GM08714 (cell line): Measurements from ENCODE around the gene TAF1A.
"Not testable (repeated sequence)": the region's sequence is repeated elsewhere in the genome, so short reads cannot be mapped to it uniquely, and the experiment has no call there.

Experiments used
- H3K4me3 ChIP-seq: fragments of 200-500 bp; sonication (Bioruptor generic); 2 replicates; pipeline ENCODE4 v1.5.1; 2014; ENCODE audit warnings: mild to moderate bottlenecking, low read length, inconsistent platforms
- ZNF274 ChIP-seq: IDR thresholded peaks from 2 replicates; pipeline ENCODE4 v1.6.1; 2012; ENCODE audit warnings: mild to moderate bottlenecking, low read depth, low read length

TAF1A gene

DNA sequence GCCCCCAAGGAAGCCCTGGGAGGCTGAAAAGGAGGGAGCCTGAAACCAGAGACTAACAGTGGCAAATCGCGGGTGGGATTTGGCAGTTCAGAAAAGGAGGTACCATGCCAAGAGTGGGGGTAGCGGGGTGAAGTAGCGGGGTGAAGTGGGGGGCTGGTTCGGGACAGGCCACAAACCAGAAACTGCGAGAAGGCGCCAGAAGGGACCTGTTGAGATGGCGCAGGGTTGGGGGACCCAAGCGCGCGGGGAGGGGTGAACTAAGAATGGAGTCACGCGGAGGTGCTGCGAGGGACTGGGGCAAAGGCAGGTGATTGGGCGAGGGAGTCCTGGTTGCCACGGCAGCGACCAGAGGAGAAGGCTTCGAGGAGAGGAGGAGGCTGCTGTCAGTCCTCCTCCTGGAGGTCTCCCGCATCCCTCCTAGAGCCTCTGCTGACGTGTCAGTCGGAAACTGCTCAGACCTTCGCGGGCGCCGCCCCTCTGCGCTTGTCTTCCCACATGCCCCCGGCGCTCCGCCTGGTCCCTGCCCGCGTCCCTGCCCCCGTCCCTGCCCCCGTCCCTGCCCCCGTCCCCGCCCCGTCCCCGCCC, 27.7 kb upstream of the TAF1A start:
- no peak for TF ChIP-seq ZNF274

DNA sequence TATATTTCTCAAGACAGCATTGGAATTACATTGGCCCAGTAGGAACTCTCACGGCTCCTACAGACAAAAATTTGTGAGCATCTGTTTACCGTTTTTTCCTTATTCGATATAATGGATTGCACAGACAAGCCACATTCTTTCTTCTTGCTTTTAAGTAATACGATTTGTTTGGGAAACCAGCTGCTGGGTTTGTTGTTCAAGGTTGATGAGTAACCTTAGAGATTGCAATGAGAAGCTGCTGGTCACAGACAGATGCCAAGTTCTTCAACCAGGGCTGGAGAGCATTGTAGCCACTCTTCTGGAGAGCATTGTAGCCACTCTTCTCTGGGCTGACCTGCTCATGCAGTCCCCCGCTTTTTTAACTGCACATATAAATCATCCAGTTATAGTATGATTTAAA, 26.8 kb upstream of the TAF1A start:
- no peak overlapping the region for H3K4me3 ChIP-seq
- no peak for TF ChIP-seq ZNF274

More for the DNA sequence above, 27.7 kb upstream of the TAF1A start:
- H3K4me3 ChIP-seq = peak overlapping the region; percentile 51

DNA sequence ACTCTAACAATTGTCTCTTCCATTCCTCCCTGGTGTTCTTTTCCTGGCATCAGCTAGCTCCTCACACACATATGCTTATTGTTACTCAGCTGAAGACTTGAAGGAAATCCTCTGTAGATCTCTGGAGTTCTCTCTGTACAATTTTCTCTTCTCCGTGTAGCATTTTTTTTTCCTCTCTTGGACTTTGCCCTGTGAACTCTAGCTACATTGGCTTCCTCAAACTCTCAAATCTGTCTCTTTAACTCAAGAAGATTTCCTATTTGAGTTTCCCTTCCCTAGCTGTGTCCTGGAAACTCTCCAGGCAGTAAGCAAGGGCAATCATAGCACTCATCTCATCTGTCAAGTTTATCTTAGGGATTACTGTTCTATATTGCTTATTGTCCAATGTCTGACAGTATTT, 23.9 kb upstream of the TAF1A start:
- no peak overlapping the region for H3K4me3 ChIP-seq
- TF ChIP-seq ZNF274 = no peak

DNA sequence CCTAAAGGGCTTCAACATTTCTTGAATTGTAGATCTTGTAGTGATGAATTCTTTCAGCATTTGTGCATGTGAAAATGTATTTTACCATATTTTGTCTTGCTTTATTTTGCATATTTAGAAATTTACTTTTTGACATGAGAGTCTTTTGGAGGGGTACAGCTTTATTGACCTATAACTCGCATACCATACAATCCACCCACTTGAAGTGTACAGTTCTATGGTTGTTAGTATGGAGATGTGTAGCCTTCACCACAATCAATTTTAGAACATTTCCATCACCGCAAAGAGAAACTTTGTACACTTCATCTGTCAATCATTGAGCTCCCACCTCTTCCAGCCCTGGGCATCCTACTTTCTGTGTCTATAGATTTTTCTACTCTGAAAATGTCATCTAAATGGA, 21.0 kb upstream of the TAF1A start:
- H3K4me3 ChIP-seq = no peak overlapping the region
- no peak for TF ChIP-seq ZNF274

DNA sequence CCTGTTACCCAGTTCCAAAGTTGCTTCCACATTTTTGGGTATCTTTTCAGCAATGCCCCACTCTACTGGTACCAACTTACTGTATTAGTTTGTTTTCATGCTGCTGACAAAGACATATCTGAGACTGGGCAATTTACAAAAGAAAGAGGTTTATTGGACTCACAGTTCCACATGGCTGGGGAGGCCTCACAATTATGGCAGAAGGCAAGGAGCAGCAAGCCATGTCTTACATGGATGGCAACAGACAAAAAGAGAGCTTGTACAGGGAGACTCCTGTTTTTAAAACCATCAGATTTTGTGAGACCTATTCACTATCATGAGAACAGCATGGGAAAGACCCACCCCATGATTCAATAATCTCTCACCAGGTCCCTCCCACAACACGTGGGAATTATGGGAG, 19.4 kb upstream of the TAF1A start:
- H3K4me3 ChIP-seq = not testable (repeated sequence)

DNA sequence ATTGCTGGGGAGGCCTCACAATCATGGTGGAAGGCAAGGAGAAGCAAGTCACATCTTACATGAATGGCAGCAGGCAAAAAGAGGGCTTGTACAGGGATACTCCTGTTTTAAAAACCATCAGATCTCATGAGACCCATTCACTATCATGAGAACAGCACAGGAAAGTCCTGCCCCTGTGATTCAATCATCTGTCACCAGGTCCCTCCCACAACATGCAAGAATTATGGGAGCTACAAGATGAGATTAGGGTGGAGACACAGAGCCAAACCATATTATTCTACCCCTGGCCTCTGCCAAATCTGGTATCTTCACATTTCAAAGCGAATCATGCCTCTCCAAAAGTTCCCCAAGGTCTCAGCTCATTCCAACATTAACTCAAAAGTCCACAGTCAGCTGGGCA, 17.0 kb upstream of the TAF1A start:
- TF ChIP-seq ZNF274 = no peak
- no peak overlapping the region for H3K4me3 ChIP-seq

DNA sequence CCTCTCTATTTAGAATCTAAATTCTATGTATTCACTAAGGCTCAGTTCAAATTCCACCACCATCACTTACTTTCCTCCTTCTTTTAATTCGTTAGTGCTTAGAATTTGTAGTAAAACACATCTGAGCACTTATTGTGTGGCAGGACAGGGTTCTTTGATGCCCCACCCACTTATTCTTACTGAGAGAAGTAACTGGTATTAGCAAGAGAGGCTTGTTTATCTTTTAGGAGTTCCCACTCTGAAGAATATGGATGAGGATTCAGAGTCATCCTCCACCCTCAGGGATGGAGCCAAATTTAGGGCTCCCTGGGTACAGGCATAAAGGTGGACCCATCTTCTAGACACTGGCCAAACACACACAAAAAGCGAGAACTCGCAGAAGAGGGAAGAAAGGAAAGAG, 11.5 kb upstream of the TAF1A start:
- no peak for TF ChIP-seq ZNF274
- H3K4me3 ChIP-seq = no peak overlapping the region

DNA sequence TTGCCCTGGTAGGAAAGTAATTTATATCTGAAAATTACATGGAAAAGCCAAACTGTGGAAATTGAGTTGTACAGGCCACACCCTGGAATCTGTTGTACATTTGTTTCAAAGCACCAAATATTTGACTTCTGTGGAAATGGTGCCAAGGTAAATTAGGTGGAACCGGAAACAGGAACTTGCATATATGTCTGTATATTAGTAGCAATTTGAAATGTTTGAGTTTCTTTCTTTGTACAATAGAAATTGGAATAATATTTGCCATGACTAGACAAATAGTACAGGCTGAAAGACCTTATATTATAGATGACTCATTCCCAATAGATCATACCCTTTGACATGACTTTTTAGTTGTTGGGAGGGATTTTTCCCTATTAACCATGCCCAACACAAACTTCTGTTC, 10.5 kb upstream of the TAF1A start:
- H3K4me3 ChIP-seq = no peak overlapping the region
- TF ChIP-seq ZNF274 = no peak

DNA sequence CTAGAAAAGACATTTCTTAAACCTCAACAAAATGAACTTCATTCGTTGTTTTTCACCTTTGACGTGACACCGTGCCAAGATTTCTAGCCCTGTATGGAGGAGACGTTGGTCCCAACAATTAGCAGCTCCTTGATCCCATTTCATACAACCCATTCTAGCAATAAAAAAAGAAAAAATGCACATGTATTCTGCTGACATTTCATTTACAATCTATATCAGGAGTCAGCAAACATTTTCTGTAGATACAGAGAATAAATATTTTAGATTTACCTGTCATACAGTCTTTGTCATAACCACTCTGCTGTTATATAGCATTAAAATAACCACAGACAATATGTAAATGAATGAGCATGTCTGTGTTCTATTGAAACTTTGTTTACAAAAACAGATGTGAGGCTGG, 7.0 kb upstream of the TAF1A start:
- TF ChIP-seq ZNF274 = no peak
- no peak overlapping the region for H3K4me3 ChIP-seq

DNA sequence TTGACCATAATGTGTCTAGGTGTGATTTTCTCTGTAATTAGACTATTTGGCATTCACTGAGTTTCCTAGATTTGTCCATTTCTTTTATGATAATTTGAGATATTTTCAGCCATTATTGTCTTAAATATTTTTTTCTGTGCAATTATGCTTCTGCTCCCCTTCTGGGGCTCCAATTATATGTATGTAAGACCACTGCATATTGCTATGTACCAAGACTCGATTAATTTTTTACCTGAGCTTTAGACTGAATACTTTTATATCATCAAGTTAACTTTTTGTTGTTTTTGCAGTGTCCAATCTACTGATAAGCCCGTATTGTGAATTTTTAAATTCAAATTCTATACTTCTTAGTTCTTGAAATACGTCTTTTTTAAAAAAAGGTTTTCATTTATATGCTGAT, 5.1 kb upstream of the TAF1A start:
- no peak overlapping the region for H3K4me3 ChIP-seq
- no peak for TF ChIP-seq ZNF274

DNA sequence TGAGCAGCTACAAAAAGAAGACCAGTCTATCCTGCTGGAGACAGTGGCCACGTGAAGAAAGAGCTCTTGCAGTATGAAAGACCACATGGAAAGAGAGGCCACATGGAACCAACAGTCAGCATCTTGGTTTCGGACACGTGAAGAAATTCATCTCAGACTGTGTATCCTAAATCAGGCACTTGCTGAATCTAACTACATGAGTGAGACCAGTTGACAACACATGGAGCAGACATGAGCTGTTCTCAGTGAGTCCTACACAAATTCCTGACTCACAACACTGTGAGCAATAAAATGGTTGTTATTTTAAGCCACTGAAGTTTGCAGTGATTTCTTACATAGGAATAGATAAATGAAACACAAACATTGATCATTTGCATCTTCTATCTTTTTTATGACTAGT, 2.4 kb upstream of the TAF1A start:
- no peak for TF ChIP-seq ZNF274

DNA sequence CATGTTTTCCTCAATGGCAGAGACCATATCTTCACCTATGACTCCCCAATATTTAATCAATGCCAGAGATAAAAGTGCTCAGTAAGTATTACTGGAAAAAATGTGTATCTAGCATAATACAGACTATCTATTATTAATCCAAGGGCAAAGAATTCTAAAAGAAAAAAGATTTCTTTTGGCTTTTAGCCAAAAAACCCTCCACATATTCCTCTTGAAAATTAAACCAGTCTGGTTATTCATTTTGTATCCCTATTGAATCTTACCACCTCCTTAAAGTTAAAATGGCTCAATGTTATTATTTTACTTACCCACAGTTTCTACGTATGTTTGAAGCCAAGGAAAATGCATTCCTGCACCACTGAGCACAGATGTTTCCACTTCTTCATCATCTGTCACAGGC, 1.6 kb downstream of the TAF1A start:
- H3K4me3 ChIP-seq = no peak overlapping the region
- TF ChIP-seq ZNF274 = no peak

More for the DNA sequence above, 2.4 kb upstream of the TAF1A start:
- H3K4me3 ChIP-seq = no peak overlapping the region

DNA sequence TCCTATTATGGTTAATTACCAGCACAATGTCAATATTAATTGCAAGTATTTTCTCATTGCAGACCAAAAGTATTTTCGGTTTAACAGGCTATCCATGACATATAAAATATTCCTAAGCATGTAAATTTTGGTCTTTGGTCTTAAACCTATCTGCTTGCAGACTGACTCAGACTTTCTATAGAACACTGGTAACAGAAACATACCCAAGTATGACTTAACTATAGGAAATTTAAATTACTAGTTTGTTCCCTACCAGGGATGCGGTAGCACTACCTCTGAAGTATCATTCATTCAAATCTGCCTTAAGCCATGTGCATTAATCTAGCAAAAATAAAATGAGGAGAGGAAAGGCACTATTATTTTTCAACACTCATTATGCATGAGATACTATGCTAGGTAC, 2.9 kb downstream of the TAF1A start:
- no peak for TF ChIP-seq ZNF274
- H3K4me3 ChIP-seq = no peak overlapping the region

DNA sequence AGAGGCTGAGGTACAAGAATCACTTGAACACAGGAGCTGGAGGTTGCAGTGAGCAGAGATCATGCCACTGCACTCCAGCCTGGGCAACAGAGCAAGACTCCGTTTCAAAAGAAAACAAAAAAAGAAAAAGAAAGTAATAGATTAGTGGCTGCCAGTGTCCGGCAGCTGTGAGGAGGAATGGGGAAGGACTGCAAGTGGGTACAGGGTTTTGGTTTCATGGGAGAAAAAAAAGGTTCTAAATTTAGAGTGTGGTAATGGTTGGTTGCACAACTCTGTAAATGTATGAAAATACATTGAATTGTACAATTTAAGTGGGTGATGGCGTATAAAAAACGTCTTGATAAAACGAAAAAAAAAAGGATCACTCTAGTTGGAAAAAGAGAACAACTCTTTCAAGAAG, 6.7 kb downstream of the TAF1A start:
- TF ChIP-seq ZNF274 = no peak
- peak overlapping the region; percentile 55; the same call in 1 of the 2 replicates for H3K4me3 ChIP-seq

DNA sequence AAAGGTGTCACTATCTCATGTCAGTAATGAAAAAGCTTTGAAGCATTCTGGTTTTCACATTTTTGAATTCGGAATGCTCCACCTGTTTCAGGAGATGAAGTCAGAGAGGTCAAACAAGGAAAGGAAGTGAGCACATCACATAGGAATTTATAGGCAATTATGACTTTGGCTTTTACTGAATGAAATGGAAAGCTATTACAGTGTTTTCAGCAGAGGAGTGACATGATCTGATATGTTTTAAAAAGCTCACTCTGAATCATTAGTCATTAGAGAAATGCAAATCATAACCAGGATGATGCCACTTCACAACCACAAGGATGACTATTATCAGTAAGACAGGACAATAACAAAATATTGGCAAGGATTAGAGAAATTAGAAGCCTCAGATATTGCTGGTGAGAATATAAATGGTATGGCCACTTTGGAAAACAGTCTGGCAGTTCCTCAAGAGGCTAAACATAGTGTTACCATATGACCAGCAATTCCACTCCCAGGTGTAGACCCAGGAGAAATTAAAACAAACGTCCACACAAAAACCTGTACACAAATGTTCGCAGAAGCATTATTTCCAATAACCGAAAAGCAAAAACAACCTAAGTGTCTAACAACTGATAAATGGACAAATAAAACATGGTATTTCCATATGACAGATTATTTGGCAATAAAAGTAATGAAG, 7.5 kb downstream of the TAF1A start:
- no peak overlapping the region for H3K4me3 ChIP-seq
- TF ChIP-seq ZNF274 = no peak

DNA sequence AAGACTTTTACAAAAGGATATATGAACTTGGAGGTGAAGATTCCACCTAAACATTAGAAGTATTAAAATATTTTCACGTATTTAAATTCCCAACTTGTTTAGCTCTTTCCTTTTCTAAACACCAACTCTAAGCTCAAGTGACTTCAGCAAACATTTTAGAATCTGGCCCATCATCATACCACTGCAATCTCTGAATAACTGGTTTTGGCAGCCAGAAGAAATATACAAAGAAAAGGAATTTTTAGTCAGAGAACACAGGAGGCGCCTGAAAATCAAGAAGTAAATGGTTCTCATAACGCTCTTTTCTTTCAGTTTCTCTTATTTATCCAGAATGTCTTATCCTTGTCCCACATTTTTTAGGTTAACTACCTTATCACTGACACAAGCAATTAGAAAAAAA, 10.4 kb downstream of the TAF1A start:
- no peak overlapping the region for H3K4me3 ChIP-seq
- TF ChIP-seq ZNF274 = no peak
